ENCODE measurements around the gene SEMA5B. TPM values are rescaled to one million over a fixed set of nuclear protein-coding genes. Genes with fewer than 3 reads are reported as not detected.

The SEMA5B gene
- total RNA-seq, 1 experiment from 2014 or later, result not detected

DNA sequence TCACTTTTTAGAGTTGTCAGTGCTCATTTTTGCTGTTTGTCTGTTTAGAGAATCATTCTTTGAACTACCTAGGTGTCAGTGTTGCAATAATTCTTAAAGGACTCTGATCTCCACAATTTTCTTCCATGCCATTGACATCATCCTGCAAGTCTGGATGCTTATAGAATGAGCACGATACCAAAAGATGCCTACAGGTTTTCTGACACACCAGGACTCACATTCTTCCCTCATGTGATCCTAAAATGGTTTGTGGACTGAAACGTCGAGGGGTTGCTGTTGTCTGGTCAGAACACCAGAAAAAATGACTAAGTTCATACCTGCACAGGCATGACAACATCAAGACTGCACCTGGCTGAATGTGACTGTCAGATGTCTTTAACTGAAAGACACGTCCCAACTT, 95.9 kb downstream of the SEMA5B start:
- CTCF ChIA-PET, result no interaction called here
- Mint-ChIP-seq H3K4me3 (ENCODE audit: low read depth, unreplicated experiment) (no peak overlapping the region), H3K4me1 (ENCODE audit: low read depth, unreplicated experiment) (no peaks in the 10 kb centered on the region), H3K27ac (ENCODE audit: unreplicated experiment) (no peak overlapping the region), H3K36me3 (ENCODE audit: insufficient read depth, unreplicated experiment) (no peaks in the 10 kb centered on the region), H3K27me3 (ENCODE audit: unreplicated experiment) (peaks cover 58% of the 10 kb centered on the region), H3K9me3 (ENCODE audit: low read depth, unreplicated experiment) (no peaks in the 10 kb centered on the region)
- TF ChIP-seq, protein P1, sequence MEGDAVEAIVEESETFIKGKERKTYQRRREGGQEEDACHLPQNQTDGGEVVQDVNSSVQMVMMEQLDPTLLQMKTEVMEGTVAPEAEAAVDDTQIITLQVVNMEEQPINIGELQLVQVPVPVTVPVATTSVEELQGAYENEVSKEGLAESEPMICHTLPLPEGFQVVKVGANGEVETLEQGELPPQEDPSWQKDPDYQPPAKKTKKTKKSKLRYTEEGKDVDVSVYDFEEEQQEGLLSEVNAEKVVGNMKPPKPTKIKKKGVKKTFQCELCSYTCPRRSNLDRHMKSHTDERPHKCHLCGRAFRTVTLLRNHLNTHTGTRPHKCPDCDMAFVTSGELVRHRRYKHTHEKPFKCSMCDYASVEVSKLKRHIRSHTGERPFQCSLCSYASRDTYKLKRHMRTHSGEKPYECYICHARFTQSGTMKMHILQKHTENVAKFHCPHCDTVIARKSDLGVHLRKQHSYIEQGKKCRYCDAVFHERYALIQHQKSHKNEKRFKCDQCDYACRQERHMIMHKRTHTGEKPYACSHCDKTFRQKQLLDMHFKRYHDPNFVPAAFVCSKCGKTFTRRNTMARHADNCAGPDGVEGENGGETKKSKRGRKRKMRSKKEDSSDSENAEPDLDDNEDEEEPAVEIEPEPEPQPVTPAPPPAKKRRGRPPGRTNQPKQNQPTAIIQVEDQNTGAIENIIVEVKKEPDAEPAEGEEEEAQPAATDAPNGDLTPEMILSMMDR (IDR thresholded peaks at IDR 0.05; ENCODE audit: unreplicated experiment), result no peak
- DNase-seq, result no peak
- no TSS peak for BruUV-seq (replicated peaks)
- intact Hi-C loops (cut with micrococcal nuclease; ENCODE audit: unreplicated experiment), result no loop called here

DNA sequence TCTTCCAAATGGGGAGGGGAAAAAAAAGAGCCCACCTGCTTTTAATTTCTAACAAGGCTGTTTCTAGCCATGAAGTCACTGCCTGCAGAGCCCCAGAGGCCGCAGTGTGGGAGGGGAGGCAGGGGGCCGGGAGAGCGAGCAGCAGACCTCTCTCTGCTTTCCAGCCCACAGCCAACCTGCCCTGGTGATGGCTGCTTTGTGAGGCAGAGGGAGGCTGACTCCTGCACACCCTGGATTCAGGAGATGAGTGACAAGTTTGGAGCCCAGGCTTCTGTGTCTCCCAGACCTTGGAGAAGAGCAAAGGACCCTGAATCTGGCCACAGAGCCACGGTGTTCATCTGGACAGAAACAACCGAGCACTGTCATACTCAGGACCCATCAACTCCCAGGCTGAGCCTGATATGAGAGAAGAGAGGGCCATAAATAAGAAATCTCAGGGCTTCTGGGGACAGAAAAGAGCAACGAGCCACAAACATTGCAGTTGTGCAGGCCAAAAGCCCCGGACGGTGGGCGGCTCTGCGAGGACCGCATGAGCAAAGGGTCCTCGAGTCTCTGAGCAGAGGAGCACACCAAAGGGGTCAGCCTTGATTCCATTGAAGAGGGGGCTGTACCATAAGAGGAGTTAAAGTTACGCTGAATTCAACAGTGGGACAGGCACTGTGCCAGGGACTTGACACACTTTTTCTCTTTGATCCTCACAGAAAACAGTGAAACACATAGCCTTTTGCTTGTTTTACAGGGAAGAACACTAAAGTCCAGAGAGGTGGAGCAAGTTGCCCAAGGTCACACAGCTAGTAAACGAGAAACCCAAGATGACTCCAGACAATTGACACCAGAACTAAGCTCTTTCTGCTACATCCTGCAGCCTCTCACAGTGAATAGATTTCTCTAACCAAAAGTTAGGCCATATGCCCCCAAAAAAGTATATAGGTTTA, 97.2 kb downstream of the SEMA5B start:
- H3K4me1 Mint-ChIP-seq (ENCODE audit: low read depth, unreplicated experiment), result no peaks in the 10 kb centered on the region
- DNase-seq, result no peak
- intact Hi-C loops (cut with micrococcal nuclease; ENCODE audit: unreplicated experiment), result no loop called here
- H3K4me3 Mint-ChIP-seq (ENCODE audit: low read depth, unreplicated experiment), result no peak overlapping the region
- no peak overlapping the region for H3K27ac Mint-ChIP-seq (ENCODE audit: unreplicated experiment)
- no peaks in the 10 kb centered on the region for H3K9me3 Mint-ChIP-seq (ENCODE audit: low read depth, unreplicated experiment)
- H3K36me3 Mint-ChIP-seq (ENCODE audit: insufficient read depth, unreplicated experiment), result no peaks in the 10 kb centered on the region
- no TSS peak for BruUV-seq (replicated peaks)
- TF ChIP-seq, protein P1 (IDR thresholded peaks at IDR 0.05; ENCODE audit: unreplicated experiment), result no peak
- CTCF ChIA-PET, result no interaction called here
- H3K27me3 Mint-ChIP-seq (ENCODE audit: unreplicated experiment), result peaks cover 58% of the 10 kb centered on the region

DNA sequence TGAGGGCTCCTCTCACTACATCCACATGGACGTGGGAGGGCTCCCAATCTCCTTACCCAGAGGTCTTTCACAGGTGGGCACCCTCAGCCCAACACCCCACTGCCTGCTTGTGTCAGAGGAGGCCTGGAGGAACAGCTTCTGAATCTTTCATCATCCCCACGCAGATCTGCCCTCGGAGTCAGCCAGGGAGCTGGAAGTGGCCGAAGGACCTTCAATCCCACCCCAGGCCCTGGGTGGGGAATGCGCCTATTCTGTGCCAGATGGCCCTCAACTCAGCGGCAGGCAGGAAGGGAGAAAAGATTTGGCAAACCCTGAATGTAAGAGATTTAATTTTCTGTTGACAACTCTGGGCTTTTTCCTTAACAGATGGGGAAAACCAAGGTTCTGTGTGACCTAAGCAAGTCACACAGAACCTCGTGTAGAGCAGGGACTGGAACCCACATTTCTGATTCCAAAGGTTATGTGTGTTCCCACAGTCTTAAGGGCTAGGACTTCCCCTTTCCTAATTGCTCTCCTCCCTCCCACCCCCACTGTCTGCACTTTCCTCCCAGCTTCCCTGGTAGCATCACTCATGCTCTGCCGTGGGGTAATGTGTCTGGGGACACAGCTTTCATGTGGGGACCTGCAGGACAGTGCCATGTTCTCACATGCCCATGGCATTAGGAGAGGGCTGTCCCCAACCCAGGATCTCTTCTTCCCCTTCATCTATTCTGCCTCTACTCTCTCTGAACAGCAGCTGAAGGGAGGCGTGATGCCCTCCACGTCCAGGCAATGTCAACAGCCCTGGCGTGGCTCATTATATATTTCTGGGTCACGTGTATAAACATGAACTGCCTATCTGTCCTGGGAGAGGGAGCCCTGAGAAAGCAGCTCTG, 98.1 kb downstream of the SEMA5B start:
- no peaks in the 10 kb centered on the region for H3K4me1 Mint-ChIP-seq (ENCODE audit: low read depth, unreplicated experiment)
- H3K9me3 Mint-ChIP-seq (ENCODE audit: low read depth, unreplicated experiment), result no peaks in the 10 kb centered on the region
- no peak for DNase-seq
- H3K4me3 Mint-ChIP-seq (ENCODE audit: low read depth, unreplicated experiment), result no peak overlapping the region
- peaks cover 58% of the 10 kb centered on the region for H3K27me3 Mint-ChIP-seq (ENCODE audit: unreplicated experiment)
- TF ChIP-seq, protein P1 (IDR thresholded peaks at IDR 0.05; ENCODE audit: unreplicated experiment), result no peak
- intact Hi-C loops (cut with micrococcal nuclease; ENCODE audit: unreplicated experiment), result no loop called here
- CTCF ChIA-PET, result no interaction called here
- no TSS peak for BruUV-seq (replicated peaks)
- no peak overlapping the region for H3K27ac Mint-ChIP-seq (ENCODE audit: unreplicated experiment)
- H3K36me3 Mint-ChIP-seq (ENCODE audit: insufficient read depth, unreplicated experiment), result no peaks in the 10 kb centered on the region

DNA sequence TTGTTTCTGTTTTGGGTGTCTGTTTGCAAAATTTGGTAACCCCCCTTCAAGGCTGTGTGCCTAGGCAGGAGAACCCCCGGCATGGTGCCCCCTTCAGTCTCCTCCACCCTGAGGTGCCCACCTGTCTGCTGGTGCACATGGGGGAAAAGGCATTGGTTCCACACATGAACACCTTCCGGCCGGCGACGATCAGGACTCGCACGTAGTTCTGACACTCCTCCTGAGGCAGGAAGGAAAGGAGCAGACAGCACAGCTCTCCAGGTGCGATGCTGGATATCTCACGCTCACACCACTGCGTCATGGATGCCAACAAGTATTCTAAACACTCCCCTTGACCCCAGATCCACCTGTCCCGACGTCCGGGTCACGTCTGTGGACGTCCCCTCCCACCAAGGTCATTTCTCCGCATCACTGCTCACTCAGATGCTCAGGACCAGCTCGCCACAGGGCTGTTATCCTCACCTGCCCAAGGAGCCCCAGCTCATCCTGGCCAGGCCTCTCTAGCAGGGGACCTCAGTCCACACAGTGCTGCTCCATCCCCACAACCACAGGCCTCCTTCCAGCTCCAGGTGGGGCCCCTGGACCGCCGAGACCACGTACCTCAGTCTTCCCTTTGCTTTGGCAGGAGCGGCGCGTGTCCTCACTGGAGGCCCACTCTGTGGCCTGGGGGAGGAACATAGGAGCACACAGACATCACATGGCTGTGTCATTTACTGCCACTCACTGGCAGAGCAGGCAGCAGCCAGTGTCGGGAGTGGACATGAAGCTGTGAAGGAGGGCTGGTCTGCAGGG, 99.0 kb downstream of the SEMA5B start:
- no peak for DNase-seq
- intact Hi-C loops (cut with micrococcal nuclease; ENCODE audit: unreplicated experiment), result no loop called here
- H3K9me3 Mint-ChIP-seq (ENCODE audit: low read depth, unreplicated experiment), result no peaks in the 10 kb centered on the region
- no peak overlapping the region for H3K4me3 Mint-ChIP-seq (ENCODE audit: low read depth, unreplicated experiment)
- H3K27me3 Mint-ChIP-seq (ENCODE audit: unreplicated experiment), result peaks cover 58% of the 10 kb centered on the region
- no TSS peak for BruUV-seq (replicated peaks)
- H3K4me1 Mint-ChIP-seq (ENCODE audit: low read depth, unreplicated experiment), result no peaks in the 10 kb centered on the region
- no peak overlapping the region for H3K27ac Mint-ChIP-seq (ENCODE audit: unreplicated experiment)
- H3K36me3 Mint-ChIP-seq (ENCODE audit: insufficient read depth, unreplicated experiment), result no peaks in the 10 kb centered on the region
- TF ChIP-seq, protein P1 (IDR thresholded peaks at IDR 0.05; ENCODE audit: unreplicated experiment), result no peak
- CTCF ChIA-PET, result no interaction called here

All from Calu3 (cell line).